Renal pelvis (tissue), 4 donors: ENCODE results near the gene CFAP92. TPM values are rescaled to one million over a fixed set of nuclear protein-coding genes. Genes with fewer than 3 reads are reported as not detected.

Source experiments
- DNase-seq: peaks from one replicate; pipeline ENCODE4 v3.0.0-alpha.2; 2013
- polyA plus RNA-seq, 3 donors: library from polyadenylated mRNA; unstranded; fragments of 120-200 nt; gene quantifications; one replicate each; pipeline ENCODE4 v1.2.1, GENCODE V29; 2013; ENCODE audit not compliant: insufficient read length in 3 of 3

CFAP92 gene
- polyA plus RNA-seq, 3 donors, result 1.1 to 2.5 (median 2.2) TPM

- DNase-seq, result no peak
Measured at GRCh38 chr3:129007792-129008191, 13.9 kb upstream of the CFAP92 start.

GRCh38 chr3:129006864-129007263, 13.0 kb upstream of the CFAP92 start:
- DNase-seq, result no peak

GRCh38 chr3:129005526-129006303, 11.8 kb upstream of the CFAP92 start:
- no peak for DNase-seq

DNA sequence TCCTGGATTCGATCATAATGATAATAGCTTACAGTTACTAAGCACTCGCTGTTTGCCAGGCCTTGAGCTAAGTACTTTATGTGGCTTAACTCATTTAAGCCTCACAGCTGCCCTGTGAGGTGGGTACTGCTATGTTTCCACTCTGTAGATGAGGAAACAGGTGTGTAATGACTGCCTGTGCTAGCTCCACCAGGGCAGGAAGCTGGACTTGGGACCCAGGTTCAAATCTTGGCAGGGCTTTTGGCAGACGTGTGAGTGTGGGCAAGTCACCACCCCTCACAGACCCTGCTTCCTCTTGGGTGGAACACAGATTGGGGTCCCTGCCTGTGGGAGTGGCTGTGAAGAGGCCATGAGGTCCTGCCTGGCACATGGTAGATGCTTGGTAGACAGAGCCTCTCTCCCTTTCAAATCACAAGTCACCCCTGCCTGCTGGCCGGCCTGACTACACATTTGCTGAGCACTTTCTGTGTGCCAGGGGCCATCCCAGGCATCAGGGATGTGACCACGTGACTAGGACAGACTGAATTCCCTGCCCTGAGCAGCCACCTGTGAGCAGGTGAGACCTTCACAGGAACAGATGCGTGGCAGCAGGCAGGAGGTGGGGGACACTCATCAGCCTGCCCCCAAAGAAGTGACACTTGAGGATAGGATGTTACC, 10.9 kb upstream of the CFAP92 start:
- DNase-seq, result no peak

DNA sequence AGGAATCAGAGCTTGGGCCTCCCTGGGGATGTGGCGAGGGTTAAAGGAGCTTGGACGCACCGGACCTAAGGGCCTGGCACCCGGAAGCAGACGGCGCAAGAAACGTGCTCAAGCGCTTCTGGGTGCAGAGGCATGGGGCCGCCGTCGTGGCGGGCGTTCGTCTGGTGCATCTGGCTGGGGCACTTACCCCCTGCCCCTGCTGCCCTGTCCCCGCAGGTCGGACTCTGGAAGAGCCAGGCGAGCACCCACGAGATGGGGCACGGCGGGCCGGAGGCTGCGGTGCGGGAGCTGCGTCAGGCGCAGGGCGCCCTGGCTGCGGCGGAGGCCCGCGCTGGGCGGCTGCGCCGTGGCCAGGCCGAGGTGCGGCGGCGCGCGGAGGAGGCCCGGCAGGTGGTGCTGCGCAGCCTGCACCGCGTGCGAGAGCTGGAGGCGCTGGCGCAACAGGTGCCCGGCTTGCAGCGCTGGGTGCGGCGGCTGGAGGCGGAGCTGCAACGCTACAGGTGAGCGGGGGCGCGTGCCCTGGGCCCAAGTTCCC, 9.8 kb upstream of the CFAP92 start:
- DNase-seq, result no peak

GRCh38 chr3:129002573-129003569, 9.0 kb upstream of the CFAP92 start:
- DNase-seq, result no peak

GRCh38 chr3:129001806-129002572, 8.1 kb upstream of the CFAP92 start:
- no peak for DNase-seq

DNA sequence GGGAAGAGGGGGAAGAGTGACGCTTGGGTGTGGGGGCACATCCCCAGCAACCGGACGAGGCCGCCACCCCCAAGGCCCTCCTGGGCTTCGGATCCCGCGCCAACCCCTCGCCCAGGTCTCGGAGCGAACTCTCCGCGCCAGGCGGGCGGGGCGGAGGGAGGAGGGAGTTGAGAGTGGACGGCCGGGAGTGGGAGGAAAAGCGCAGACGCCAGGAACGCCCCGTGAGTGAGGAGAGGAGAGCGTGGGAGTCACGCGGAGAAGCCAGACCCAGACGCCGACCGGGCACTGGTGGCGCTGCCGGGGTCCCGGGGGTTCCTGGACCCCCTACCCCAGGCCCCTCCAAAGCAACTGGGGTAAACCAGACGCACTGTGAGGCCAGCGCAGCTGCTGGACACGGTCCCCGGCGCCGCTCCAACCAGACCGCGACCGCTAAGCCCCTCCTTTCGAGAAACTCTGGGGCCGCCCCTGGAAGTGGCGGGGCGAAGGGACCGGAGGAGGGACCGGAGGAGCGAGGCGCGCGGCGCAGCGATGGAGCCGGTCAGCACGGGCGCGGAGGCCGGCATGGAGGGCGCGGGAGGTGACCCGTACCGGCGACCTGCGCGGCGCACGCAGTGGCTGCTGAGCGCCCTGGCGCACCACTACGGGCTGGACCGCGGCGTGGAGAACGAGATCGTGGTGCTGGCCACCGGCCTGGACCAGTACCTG, 7.4 kb upstream of the CFAP92 start, which contains the start of gene EFCC1:
Gene EFCC1, plus strand, starts transcription at position 204 of the 705 bp plus-strand sequence. Its CDS starts 325 bp downstream, at position 529.
- DNase-seq, result peak; percentile 65

DNA sequence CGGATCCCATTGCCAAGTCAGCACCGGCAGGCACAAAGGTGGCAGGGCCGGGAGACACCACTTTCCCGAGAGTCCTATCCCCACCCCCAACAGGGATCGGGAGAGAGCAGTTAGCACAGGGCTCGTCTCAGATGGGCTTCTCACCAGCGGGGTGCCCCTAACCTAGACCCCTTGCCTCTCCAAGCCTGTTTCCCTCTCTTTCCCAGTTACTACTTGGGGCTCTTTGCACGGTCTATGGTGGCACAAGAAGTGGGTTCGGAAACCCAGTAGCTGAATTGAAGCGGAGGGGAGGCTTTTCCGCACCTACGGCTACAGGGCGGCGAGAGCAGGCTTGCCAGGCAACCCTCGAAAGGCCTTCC, 6.8 kb upstream of the CFAP92 start:
- no peak for DNase-seq

GRCh38 chr3:128999102-128999501, 5.2 kb upstream of the CFAP92 start:
- DNase-seq, result no peak

GRCh38 chr3:128998561-128998960, 4.7 kb upstream of the CFAP92 start:
- DNase-seq, result no peak

- no peak for DNase-seq
Measured at GRCh38 chr3:128997486-128998133, 3.7 kb upstream of the CFAP92 start.

DNA sequence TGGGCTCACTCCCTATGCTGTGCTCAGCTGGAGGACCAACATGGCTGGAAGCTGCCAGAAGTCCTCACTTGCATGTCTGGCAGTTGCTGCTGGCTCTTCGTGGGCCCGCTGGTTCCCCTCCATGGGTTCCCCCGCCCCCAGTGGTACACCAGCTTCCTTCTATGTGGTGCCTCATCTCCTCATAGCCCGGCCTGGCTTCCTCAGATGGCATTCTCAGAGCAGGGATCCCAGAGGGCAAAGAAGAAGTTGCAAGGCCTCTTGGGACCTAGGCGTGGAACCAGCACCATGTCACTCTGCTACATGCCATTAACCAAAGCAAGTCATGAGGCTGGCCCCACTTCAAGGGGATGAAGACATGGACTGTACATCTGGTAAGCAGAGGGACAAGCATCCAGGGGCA, 2.9 kb upstream of the CFAP92 start:
- no peak for DNase-seq

DNA sequence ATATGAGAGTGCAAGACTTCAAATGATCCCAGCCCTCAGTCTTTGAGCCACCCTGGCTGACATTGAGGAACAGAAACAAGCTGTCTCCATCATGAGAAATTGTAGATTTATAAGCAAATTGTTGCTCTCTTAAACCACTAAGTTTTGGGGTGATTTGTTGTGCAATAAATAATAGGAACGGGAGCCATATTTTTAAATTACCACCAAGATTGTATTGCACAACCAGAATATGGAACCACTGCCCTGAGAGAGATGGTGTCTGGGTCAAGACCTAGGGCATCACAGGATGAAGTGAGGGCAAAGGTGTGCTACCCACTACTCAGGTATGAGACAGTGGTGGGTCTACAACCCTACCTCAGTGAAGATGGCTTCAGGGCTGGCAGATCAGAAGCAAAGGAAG, 2.3 kb upstream of the CFAP92 start:
- DNase-seq, result no peak

DNA sequence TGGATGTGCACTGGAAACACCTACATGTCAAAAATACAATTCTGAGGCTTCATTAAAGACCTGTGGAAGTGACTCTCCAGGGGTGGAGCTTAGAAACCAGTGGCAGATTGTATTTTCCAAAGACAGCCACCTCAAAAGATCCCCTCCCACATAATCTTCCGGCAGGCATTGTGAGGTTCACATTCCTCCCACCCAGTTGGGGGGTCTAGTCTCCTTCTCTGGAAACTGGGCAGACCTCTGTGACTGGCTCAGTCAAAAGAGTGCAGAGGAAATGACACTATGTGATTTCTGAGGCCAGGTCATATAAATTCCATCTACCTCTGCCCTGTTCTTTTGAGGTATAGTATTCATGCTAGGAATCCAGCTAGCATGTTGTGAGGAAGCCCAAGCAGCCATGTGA, 1.9 kb upstream of the CFAP92 start:
- DNase-seq, result no peak

DNA sequence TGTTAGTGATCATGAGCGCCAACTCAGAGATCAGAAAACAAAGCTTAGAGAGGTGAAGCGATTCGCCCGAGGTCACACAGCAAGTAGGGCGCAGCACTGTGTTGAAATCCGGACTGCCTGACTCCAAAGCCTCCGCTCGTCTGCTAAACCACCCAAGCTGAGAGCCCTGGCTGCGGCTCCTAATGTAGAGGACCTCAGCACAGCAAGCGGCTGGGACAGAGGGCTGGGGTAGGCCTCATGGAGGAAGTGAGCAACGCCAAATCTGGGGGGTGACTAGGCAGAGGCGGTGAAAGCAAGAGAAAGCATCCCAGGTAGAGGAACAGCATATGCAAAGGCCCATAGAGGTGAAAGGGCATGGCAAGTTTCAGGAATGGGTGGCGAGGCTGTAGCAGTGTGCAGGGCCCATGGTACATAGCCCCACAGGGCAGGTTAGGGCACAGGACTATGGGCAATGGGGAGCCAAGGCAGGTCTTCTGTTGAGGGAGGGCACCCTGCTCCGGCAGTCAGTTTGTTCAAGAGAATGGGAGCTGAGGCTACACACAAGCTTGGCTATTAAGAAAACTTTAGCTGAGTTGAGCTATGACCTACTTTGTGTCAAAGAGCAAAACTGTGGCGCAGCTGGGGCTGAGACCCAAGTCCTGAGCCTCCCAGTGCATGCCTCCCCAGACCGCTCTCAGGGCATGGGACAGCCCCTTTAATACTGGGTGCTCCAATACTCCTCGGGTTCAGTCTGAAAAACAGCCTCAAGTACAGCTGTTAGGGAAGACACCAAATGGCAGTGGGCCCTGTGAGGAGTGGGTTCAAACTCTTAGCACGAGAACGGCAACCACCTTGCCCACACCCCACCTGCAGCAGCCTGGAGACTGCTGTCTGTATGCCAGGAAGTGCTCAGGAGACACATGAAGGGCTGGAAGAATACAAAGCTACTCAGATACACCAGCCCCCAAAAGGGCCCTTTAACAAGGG, 988 bp upstream of the CFAP92 start:
- DNase-seq, result no peak

GRCh38 chr3:128994173-128994512, 267 bp upstream of the CFAP92 start:
- no peak for DNase-seq

- DNase-seq, result no peak
Measured at GRCh38 chr3:128992926-128993460, 883 bp downstream of the CFAP92 start.
